Measurements from ENCODE around the gene MTAP.
A peak's percentile ranks its signal among the peaks of the same experiment; 100 is the strongest.

Gene MTAP

GRCh38 chr9:21853414-21853813 lies 51.0 kb downstream of the MTAP start:
- no peak overlapping the region for H3K4me3 ChIP-seq (replicated peaks; ENCODE audit: low read depth, low read length)
- TF ChIP-seq CTCF (IDR thresholded peaks at IDR 0.05; ENCODE audit: low read depth, low read length, missing control alignments), result no peak
- DNase-seq (ENCODE audit: extremely low read depth, low read depth), result no peak

GRCh38 chr9:21854119-21854518 lies 51.7 kb downstream of the MTAP start:
- TF ChIP-seq CTCF (IDR thresholded peaks at IDR 0.05; ENCODE audit: low read depth, low read length, missing control alignments), result no peak
- no peak overlapping the region for H3K4me3 ChIP-seq (replicated peaks; ENCODE audit: low read depth, low read length)

GRCh38 chr9:21854594-21854993 lies 52.2 kb downstream of the MTAP start:
- DNase-seq (ENCODE audit: extremely low read depth, low read depth), result no peak
- no peak for TF ChIP-seq CTCF (IDR thresholded peaks at IDR 0.05; ENCODE audit: low read depth, low read length, missing control alignments)
- no peak overlapping the region for H3K4me3 ChIP-seq (replicated peaks; ENCODE audit: low read depth, low read length)

More at GRCh38 chr9:21854119-21854518, 51.7 kb downstream of the MTAP start:
- no peak for DNase-seq (ENCODE audit: extremely low read depth, low read depth)

- TF ChIP-seq CTCF (IDR thresholded peaks at IDR 0.05; ENCODE audit: low read depth, low read length, missing control alignments), result no peak
- no peak overlapping the region for H3K4me3 ChIP-seq (replicated peaks; ENCODE audit: low read depth, low read length)
- DNase-seq (ENCODE audit: extremely low read depth, low read depth), result peak; percentile 67
Measured at GRCh38 chr9:21856301-21857094, 54.1 kb downstream of the MTAP start.

GRCh38 chr9:21862871-21863270 lies 60.4 kb downstream of the MTAP start:
- DNase-seq (ENCODE audit: extremely low read depth, low read depth), result no peak
- no peak for TF ChIP-seq CTCF (IDR thresholded peaks at IDR 0.05; ENCODE audit: low read depth, low read length, missing control alignments)

GRCh38 chr9:21864505-21864904 lies 62.1 kb downstream of the MTAP start:
- no peak overlapping the region for H3K4me3 ChIP-seq (replicated peaks; ENCODE audit: low read depth, low read length)
- DNase-seq (ENCODE audit: extremely low read depth, low read depth), result no peak
- TF ChIP-seq CTCF (IDR thresholded peaks at IDR 0.05; ENCODE audit: low read depth, low read length, missing control alignments), result no peak

More at GRCh38 chr9:21862871-21863270, 60.4 kb downstream of the MTAP start:
- no peak overlapping the region for H3K4me3 ChIP-seq (replicated peaks; ENCODE audit: low read depth, low read length)
